Uterus (tissue), 2 donors: ENCODE measurements around the gene NKX3-2.

ENCODE experiments used
- POLR2A ChIP-seq, 2 donors: fragments of 450-650 bp; IDR thresholded peaks; one replicate each; pipeline ENCODE4 v1.6.1; 2016; ENCODE audit warnings: antibody characterized with exemption in 2 of 2, mild to moderate bottlenecking in 1 of 2, moderate library complexity in 1 of 2
- TF ChIP-seq, protein P1 (sequence below), 4 experiments: fragments of 200-600 bp in 2 of 4; fragments of 450-650 bp in 2 of 4; sonication (generic) in 2 of 4; IDR thresholded peaks; one replicate each; pipeline ENCODE4 v1.5.1; 2016 to 2019; ENCODE audit warnings: antibody characterized with exemption in 4 of 4, mild to moderate bottlenecking in 2 of 4, moderate library complexity in 1 of 4

DNA sequence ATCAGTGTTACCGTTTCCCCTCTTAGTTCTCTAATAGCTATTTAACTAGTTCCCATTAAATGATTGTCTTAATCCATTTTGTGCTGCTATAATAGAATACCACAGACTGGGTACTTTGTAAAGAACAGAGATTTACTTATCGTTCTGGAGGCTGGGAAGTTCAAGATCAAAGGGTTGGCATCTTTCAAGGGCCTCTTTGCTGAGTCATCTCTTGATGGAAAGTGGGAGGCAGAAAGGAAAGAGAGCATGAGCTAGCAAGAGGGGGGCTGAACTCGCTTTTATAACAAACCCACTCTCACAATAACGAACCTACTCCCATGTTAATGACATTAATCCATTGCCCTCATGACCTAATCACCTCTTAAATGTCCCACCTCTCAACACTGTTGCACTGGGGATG lies 17.4 kb upstream of the NKX3-2 start:
- TF ChIP-seq, protein P1, sequence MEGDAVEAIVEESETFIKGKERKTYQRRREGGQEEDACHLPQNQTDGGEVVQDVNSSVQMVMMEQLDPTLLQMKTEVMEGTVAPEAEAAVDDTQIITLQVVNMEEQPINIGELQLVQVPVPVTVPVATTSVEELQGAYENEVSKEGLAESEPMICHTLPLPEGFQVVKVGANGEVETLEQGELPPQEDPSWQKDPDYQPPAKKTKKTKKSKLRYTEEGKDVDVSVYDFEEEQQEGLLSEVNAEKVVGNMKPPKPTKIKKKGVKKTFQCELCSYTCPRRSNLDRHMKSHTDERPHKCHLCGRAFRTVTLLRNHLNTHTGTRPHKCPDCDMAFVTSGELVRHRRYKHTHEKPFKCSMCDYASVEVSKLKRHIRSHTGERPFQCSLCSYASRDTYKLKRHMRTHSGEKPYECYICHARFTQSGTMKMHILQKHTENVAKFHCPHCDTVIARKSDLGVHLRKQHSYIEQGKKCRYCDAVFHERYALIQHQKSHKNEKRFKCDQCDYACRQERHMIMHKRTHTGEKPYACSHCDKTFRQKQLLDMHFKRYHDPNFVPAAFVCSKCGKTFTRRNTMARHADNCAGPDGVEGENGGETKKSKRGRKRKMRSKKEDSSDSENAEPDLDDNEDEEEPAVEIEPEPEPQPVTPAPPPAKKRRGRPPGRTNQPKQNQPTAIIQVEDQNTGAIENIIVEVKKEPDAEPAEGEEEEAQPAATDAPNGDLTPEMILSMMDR (IDR thresholded peaks at IDR 0.05): no peak
- no peak for TF ChIP-seq POLR2A (IDR thresholded peaks at IDR 0.05)
